Endothelial cell of umbilical vein (primary cell): ENCODE measurements around the gene STARD13.

Experiments used
- EZH2 ChIP-seq: IDR thresholded peaks from 2 replicates; pipeline ENCODE4 v1.6.1; 2012; ENCODE audit warnings: borderline replicate concordance, low read depth, mild to moderate bottlenecking, moderate library complexity, low read length, inconsistent platforms; ENCODE audit not compliant: severe bottlenecking
- FOS ChIP-seq: IDR thresholded peaks from 2 replicates; pipeline ENCODE4 v1.6.1; 2011; ENCODE audit warnings: mild to moderate bottlenecking, low read length, moderate library complexity, borderline replicate concordance; ENCODE audit not compliant: insufficient read depth
- GATA2 ChIP-seq: IDR thresholded peaks from 2 replicates; pipeline ENCODE4 v1.7.0; 2011; ENCODE audit warnings: low read depth, mild to moderate bottlenecking, moderate library complexity, mixed read lengths, low read length; ENCODE audit not compliant: insufficient read length, insufficient read depth
- JUN ChIP-seq: IDR thresholded peaks from 2 replicates; pipeline ENCODE4 v1.6.1; 2011; ENCODE audit warnings: borderline replicate concordance, low read depth; ENCODE audit not compliant: insufficient read length, insufficient read depth
- MYC ChIP-seq: IDR thresholded peaks from one replicate; pipeline ENCODE4 v1.6.1; 2011; ENCODE audit warnings: mild to moderate bottlenecking, low read depth, low read length
- POLR2A ChIP-seq: IDR thresholded peaks from 2 replicates; pipeline ENCODE4 v1.6.1; 2012; ENCODE audit warnings: low read depth, mild to moderate bottlenecking, control low read depth, low read length
- POLR2AphosphoS5 ChIP-seq: IDR thresholded peaks from 2 replicates; pipeline ENCODE4 v1.6.1; 2012; ENCODE audit warnings: low read depth, mild to moderate bottlenecking, control low read depth, low read length, moderate library complexity; ENCODE audit not compliant: insufficient read depth
- TF ChIP-seq, protein P1 (sequence below): IDR thresholded peaks from 2 replicates; pipeline ENCODE4 v1.6.1; 2011; ENCODE audit not compliant: insufficient read depth, insufficient read length
- TF ChIP-seq, protein P2 (sequence below), 2 donors: IDR thresholded peaks; 1 replicate in 1 of 2; 2 replicates in 1 of 2; pipeline ENCODE4 v1.5.1; 2011; ENCODE audit warnings: low read length in 2 of 2, mild to moderate bottlenecking in 2 of 2, moderate library complexity in 2 of 2, control low read depth in 1 of 2, inconsistent platforms in 1 of 2, low read depth in 1 of 2; ENCODE audit not compliant: insufficient read depth in 1 of 2; ENCODE audit errors: extremely low read depth in 1 of 2

DNA sequence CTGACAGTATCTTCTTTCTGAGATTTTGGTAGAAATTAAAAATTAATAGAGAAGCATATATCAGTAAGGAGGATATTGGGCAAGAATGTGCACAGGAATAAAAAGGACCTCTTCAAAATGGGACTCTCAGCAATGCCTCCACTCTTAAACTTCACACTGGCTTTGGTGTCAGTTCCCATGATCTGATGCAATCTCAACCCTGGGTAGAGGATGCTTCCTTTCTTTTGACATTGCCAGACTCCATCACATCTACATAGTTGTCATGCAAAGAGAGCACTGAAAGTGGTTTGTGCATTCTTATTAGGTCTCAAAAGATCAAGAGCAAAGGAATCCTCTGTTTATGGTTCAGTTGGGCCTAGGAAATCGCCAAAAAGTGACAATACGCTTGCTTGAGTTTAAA is 26.3 kb downstream of the STARD13 start:
- no peak for TF ChIP-seq POLR2AphosphoS5
- TF ChIP-seq, protein P1, sequence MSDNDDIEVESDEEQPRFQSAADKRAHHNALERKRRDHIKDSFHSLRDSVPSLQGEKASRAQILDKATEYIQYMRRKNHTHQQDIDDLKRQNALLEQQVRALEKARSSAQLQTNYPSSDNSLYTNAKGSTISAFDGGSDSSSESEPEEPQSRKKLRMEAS = no peak
- TF ChIP-seq MYC = no peak
- TF ChIP-seq EZH2 = no peak
- TF ChIP-seq, protein P2, sequence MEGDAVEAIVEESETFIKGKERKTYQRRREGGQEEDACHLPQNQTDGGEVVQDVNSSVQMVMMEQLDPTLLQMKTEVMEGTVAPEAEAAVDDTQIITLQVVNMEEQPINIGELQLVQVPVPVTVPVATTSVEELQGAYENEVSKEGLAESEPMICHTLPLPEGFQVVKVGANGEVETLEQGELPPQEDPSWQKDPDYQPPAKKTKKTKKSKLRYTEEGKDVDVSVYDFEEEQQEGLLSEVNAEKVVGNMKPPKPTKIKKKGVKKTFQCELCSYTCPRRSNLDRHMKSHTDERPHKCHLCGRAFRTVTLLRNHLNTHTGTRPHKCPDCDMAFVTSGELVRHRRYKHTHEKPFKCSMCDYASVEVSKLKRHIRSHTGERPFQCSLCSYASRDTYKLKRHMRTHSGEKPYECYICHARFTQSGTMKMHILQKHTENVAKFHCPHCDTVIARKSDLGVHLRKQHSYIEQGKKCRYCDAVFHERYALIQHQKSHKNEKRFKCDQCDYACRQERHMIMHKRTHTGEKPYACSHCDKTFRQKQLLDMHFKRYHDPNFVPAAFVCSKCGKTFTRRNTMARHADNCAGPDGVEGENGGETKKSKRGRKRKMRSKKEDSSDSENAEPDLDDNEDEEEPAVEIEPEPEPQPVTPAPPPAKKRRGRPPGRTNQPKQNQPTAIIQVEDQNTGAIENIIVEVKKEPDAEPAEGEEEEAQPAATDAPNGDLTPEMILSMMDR (IDR thresholded peaks at IDR 0.05; ENCODE audit: extremely low read depth in 1 of 2, insufficient read depth in 1 of 2, low read depth in 1 of 2, low read length in 2 of 2) = no peak
- TF ChIP-seq FOS = no peak
- TF ChIP-seq POLR2A = no peak
- TF ChIP-seq JUN = no peak
- no peak for TF ChIP-seq GATA2
